Femur (tissue), 1 donor: ENCODE data around the gene CDH23.
A peak's percentile ranks its signal among the peaks of the same experiment; 100 is the strongest.

Source experiments
- DNase-seq: peaks from one replicate; pipeline ENCODE4 v3.0.0-alpha.2; 2017

Gene CDH23

DNA sequence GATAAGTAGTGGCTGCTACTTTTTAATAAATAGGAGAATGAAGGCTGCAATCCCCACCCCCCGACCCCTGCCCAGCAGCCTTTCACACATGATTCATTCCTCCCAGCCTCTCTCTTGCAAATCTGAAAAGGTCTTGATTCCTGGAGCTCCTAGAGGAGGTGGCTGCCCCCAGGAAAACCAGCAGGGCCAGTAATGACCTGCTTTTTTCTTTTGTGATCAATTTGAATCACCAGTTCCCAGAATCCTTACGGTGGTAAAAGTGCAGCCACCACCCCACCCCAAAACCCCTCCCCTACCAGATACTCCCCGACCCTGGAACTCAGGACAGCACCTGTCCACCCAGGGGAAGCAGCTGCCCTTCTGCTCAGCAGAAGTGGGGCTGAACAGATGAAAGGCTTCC, 213.9 kb downstream of the CDH23 start:
- DNase-seq, result no peak

DNA sequence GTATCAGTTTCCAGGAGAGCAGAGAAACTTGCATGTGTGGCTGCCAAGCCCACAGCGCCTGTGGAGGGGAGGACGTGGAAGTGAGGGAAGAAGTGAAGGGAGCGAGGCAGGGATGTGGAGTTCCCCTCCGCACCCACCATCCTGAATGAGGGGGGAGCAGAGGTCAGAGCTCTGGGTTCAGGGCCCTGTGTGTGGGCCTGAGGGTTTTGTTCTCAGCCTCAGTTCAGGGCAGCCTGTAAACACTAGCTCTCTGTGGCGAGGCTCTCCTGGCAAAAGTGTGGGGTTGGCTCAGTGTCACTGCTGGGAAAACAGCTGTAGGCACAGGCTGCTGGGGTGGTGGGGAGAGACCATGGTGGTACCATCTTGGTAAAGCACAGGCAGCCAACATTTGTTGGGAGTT, 214.4 kb downstream of the CDH23 start:
- DNase-seq, result peak; percentile 35

DNA sequence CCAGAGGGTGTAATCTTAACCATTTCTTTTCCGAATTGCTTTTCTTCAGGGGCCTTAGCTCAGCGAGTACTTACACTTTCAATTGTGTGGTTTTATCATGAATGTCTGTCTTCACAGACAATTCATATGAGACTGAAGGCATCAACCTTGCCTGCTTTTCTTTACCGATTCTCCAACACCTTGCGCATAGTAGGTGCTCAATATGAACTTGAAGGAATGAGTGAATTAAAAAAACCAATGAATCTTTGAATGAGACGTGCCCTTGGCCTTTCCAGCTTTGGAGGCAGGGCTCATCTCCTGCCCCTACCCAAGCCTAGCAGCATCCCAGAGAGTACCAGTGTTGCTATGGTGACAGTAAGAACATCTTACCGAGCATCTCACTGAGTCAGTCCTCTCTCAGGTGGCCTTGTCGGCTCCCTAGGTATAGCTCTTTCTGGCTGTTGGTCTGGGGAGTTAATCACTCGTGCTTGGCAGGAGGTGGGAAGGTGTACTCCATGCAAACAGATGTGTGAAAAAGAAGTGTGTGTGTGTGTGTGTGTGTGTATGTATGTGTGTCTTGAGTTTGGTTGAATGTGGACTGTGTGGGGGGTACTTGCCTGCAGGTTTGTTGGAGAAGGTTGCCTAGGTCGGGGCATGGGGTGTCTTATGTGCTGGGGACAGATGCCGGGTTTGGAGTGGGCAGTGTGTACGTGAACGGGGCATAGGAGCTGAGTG, 215.1 kb downstream of the CDH23 start:
- no peak for DNase-seq

DNA sequence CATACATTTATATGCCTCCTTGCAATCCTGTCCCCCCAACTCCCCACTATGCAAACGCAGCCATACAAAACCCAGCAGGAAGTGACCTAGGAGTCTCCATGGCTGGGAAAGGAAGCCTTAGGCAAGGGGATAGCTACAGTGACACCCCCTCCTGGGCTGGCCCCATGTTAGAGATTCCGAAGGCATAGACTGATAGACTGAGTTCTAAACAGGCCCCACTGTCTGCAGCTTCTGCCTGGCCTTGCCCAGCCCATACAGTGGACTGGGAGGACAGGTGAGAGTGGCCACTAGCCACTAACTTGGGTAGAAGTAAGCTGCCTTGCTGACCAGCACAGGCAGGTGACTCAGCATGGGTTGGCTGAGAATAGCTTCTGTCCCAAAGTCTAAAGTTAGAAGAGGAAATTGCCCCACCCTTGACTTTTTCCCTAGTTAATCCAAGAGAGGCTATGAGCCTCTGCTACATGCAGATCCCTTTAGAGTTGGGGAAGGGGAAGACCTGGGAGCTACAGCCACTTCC, 216.6 kb downstream of the CDH23 start:
- DNase-seq, result no peak

DNA sequence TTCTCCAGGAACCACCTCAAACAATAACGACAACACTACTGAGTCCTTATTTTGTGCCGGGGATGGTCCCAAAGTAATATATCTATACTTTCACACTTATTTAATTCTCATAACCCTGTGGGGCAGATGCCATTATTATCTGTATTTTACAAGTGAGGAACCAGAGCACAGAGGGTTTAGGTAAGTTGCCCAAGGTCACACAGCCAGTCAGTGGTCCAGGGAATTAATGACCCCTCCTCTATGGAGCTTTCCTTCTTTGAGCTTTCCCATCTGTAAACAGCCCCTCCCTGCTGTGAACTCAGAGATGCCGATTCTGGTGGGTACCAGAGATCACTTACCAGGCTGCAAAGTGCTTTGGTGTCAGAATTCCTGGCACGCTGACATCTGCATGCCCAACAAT, 217.2 kb downstream of the CDH23 start:
- DNase-seq, result no peak

DNA sequence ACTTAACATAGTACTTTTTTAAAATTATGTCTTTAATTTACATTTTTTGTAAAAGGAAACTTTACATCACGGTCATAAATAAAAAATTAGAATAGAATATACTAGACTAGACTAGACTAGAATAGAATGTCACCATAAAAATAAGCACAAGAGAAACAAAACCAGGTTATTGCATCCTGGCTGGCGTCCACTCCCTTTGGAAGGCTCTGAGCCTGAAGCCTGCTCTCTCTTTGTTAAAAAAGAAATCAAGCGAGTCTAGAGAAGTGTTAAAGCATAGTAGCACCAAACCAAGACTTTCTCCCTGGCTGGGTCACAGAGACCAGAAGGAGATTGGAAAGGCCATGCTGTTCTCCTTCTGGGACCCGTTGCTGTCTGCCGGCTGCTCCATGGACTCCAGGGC, 218.2 kb downstream of the CDH23 start:
- DNase-seq, result no peak

DNA sequence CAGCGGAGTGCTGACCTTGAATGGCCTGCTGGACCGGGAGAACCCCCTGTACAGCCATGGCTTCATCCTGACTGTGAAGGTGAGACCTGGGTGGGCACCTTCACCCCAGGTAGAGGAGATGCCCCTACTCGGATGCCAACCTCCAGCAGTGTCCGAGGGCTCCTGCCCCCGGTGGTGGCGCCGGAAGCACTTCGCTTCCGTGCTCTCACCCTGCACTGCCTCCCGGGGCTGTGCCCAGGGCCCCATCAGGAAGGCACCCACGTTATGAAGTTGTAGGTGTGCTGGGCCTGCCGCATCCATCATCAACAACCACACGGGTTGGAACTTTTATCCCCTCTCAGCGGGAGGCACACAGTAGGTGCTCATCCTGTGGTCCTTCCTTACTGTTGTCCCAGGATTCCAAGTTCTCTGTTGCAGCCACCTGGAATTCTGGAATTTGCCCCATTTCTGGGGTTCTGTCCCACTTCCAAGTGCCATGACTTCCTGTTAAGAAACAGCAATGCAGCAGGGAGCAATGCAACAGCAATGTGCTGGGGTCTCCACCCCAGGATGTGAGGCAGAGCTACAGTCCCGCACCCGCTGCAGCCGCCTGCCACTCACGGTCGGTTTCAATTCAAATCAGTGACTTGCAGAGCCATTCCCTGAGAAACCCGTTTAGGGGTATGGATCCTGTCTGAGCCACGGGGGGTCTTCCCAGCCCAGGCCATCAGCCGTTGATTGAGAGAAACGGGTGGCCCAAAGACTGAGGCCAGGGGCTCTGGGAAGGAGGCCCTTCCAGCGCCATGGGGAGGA, 219.0 kb downstream of the CDH23 start:
- DNase-seq, result no peak

DNA sequence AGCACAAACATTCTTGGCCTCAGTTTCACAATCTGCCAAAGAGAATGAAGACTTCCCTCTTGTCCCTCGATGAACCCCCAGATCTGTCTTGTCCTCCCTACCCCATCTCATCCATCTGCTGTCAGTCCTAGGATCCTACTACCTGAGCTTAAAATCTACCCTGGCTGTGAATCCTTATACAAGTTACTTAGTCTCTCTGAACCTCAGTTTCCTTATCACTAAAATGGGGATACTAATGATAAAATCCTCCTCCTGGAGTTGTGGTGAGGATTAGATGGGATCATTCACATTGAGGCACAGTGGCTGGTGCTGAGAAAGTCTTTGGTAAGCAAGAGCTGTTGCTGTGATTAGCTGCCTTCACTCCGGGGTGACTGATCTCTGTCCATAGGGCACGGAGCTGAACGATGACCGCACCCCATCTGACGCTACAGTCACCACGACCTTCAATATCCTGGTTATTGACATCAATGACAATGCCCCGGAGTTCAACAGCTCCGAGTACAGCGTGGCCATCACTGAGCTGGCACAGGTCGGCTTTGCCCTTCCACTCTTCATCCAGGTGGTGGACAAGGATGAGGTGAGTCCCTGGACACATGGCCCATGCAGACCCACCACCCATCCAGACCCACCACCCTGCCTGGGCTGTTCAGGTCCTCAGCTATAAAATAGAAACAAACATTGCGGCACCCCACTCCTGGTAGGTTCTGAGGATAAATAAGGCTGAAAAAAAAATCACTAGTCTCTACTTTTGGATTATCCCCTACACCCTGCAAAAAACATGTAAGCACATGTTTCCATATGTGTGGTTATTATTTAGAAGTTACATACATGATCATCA, 220.3 kb downstream of the CDH23 start:
- DNase-seq, result no peak

DNA sequence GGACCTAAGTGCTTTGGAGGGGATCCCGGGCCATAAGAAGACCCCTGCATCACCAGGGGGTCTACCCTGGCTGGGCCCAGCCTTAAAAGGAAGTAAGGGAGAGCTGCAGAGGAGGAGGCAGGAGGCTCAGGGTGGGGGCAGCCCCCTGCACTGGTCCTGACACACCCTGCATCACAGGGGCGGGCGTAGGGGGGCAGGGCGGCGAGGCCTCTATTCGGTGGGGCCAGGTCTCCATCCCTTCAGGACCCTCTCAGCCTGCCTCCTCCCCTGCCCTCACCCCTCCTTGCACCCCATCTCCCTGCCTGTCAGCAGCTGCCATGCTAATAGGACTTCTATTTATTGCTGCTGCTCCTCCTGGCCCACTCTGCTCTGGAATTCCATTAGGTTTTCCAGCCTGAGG, 221.5 kb downstream of the CDH23 start:
- no peak for DNase-seq

DNA sequence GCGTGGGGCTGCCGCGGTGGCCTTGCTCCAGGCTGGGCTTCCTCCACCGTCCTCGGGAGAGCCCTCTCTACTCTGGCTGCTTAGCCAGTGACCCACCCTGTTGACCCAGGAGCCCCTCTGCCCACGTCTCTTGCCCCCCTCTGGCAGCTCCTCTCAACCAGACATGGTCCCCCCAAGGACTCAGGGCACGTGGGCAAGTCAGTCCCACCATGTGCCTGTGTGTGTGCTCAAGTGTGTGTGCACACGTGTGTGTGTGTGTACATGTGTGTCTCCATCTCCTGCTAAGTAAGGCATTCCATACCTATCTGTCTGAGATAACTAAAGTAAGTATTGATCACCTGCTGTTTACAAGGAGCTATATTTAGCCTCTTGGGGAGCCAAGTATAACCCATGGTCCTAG, 221.9 kb downstream of the CDH23 start:
- no peak for DNase-seq

DNA sequence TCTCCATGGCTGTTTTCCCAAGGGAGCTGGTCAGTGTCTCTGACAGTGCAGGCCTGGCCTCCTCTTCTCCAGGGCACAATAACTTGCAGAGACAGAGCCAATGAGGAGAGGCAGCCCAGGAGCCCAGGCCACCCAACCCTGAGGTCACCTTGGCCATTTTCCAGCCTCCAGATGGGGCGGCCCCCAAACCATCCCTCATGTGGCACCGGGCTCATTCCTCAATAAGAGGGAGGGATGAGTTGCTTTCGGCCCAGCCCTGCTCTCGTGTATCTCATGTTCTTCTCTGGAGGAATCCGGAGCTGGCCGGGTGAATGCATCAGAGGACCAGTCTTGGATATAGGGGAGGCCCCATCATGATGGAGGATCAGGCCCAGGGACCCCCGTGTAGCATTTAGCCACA, 223.9 kb downstream of the CDH23 start:
- no peak for DNase-seq

DNA sequence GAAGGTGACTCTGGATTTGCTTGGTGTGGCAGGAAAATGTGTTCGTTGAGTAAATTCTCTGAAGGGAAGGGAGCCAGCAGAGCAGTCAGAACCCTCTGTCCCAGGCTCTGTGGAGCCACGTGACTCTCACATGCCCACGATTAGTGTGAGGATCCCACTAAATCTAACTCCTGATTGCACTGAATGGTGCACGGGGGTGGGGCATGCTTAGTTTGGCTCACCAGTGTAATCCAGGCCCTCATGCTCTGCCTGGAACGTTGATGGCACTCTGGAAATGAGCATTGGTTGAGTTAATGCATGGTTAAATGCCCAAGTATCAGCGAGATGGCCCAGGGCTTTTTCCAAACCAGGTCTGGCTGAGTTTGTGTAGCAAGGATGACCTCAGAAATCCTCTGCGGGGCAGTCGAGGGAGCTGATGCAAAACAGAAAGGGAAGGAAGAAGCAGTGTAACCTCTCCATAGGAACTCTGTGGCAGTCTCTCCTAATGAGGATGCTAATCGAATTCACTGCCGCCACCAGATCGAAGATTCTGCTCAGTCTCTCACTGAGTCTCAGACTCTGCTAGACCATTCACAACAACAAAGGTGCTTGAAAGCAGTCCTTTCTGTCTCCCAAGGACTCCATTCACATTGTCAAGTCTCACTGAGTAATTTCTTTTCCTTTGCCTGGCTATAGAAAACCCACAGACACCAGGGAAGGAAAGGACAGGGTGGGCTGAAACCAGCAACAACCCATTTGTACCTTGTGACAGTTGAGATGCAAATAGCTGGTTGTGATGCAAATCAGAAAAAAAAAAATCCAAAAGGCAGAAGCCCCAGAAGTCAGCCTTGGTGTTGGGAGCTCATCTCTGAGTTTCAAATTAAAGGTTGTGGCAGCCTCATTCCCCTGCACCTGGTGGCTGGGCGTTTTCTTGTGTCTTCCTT, 224.8 kb downstream of the CDH23 start:
- DNase-seq, result no peak

DNA sequence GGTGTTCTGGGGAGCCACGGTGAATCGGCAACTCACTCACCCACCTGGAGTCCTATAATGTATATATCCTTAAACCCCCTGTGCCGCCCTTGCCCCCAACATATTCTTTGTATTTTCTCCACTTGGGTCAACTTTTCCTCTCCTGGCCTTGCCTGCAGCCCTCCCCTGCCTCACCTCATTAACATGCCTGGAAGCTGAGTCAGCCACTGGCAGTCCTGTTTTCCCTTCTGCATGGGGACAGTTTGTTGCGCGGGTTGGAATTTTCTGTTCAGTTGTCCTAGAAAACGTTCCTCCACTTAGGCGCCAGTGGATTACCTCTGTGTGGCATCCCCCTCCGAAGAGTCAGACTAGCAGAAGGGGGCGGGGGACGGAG, 225.4 kb downstream of the CDH23 start:
- peak; percentile 69 for DNase-seq

DNA sequence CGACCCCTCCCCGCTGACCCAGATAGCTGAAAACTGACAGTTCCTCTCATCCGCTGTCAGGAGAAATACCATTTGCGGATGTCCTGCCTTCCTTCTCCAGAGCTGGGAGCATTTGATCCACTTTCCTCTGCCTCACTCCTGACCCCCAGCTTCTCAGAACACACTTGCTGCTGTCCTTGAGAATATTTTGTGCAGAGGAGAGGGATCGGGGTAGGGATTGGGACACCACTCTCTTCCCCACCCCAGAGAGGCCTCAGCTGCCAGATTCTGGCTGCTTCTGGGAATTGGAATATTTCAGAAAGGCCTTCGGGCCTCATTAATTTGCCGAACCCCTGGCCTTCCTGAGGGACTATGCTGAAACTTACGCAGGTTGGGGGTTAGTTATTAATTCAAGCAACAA, 225.9 kb downstream of the CDH23 start:
- DNase-seq, result no peak

DNA sequence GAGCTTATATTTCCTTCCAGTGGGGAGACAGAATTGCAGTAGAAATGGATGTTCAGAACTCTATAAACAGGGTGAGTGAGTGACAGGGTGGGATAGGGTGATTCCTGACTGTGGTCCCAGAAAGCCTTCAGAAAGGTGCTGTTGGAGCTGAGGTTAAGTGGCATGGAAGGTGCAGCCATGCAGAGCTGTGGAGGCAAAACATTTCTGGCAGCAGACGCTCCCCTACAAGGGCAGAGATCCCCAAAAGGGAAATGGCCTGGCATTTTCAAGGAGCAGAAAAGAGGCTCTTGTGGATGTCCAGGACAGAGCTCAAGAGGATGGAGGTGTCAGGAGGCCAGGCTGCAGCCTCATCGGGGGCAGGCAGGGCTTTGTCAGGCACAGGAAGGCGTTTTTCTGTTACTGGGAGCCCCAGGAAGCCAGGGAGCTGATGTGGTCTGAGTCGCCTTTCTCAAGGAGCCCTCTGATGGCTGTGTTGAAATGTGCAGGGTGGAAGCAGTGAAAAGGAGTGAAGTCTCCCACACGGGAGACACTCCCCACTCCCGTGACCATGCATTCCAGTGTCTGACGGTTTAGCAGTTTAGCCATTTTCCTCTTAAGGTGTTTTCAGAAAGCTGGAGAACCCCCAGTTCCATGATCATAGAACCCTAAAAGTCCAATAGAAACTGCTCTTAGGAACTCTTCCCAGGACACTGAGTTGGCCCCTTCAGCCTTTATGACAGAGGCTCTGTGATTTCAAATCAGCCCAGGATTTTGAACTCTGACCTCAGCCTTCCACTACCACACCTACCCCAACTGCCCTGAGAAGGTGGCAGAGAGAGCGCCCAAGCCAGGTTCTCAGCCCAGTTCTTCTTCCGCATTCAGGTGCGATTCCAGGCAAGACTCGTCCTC, 226.6 kb downstream of the CDH23 start:
- DNase-seq, result no peak

DNA sequence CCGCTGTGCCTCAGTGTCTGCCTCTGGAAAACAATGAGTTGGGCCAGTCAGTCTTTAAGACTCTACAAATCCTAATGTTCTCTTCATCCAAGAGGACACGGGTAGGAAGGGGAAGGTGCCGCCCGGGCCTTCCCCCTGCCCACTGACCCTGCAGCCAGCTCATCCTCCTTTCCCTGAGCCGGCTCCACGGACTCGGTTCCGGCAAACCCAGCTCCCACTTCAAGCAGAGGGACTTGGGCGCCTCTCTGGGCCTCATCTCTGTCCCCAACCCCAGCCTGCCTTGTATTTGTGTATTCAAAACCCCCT, 227.2 kb downstream of the CDH23 start:
- no peak for DNase-seq

DNA sequence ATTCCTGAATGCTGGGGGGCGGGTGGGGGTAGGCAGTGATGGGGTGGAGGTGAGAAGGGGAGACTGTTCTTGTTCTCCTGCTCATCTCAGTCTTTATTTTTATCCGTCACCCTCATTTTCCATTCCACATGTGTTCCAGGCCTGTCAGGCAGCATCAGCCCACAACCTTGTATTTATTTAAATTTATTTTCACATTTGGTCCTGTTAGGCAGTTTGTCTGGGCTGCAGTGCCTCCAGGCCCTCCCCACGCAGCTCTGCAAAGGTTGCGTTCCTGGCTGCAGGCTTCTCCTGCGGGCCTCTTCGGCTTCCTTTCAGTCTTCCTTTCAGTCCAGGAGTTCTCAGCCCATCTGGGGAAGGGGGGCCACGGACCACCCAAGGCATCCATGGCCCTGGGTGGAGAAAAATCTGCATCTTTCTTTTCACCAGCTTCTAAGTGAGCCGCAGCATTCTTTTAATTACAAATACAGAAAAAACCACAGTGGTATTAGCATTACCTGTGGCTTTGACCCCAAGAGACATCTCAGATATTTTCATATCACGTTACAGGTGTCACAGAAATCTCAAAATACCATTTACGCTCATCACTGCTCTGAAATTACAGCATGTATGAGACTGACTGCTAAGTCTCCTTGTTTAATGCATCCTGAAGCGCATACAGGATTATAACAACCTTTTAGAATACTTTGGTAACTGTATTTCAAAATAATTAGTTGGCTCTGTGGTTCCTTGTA, 228.9 kb downstream of the CDH23 start:
- DNase-seq, result no peak

DNA sequence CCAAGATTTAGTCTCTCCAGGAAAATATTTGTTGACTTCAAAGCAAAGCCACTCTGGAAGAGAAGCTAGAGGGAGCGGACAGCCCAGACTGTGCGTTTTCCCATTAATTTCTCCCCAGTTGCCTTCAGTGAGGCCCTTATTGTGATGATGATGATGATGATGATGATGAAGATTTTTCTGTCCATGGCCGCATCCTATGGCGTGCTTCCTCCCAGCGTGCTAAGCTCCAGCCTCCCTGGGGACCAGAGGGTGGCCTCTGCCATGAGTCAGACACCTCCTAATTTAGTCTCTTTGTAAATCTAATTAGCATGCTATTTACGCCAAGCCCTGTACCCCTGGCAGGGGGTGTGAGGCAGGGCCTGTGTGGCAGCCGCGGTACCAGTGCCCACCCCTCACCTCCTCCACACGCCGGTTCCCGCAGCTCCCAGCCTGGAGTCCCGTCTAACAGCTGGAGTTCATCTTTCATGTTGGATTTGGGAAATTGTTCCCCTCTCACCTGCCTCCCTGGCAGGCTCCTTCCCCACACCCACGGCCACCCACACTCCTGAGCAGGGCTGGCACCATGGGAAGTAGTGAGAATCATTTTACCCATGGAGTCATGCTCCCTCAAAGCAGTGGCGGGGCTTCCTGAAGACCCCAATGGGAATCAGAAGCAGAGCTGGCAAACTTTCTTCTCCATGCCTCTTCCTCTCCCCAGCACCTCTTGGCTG, 230.7 kb downstream of the CDH23 start:
- no peak for DNase-seq

DNA sequence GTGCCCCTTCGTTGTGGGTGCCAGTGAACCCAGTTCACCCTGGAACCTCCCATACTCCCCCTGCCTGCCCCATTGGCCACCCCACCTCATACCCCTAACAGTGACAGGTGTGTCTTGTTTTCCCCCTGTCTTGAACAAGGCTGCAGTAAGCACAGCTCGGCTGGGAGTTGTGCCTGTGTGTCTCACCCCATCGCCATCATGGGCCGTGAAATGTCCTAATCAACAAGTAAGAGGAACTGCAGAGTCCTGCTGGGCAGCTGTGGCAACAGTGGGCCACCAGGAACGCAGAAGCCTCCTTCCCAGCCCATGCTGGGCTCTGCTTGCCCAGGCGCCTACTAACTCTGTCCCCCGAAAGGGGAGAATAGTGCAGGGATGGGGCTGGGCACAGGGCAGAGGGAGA, 231.2 kb downstream of the CDH23 start:
- DNase-seq, result no peak

DNA sequence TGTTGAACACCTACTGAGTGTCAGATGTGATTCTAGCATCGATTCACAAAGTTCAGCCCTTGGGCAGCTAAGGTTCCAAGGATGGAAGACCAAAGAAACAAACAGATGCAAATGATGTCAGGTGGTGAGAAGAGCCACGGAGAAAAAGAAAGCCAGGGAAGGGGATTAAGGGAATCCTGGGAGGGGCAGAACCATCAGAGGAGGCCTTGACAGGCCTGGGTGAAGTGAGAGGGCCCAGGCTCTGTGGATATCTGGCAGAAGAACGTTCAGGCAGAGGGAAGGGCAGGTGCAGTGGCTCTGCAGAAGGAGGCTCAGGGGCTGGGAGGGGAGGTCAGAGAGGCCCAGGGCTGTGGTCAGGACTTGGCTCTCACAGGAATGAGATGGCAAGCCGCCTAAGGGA, 232.4 kb downstream of the CDH23 start:
- no peak for DNase-seq
